Activated naive CD4-positive, alpha-beta T cell treated with Interleukin-2 at 50 U/mL for 16 hours (primary cell): ENCODE measurements around the gene GOLGA6D.
"Not testable (repeated sequence)": the region's sequence is repeated elsewhere in the genome, so short reads cannot be mapped to it uniquely, and the experiment has no call there.

Source experiments
- DNase-seq: peaks from one replicate; pipeline ENCODE4 v3.0.0-alpha.2; 2020

GOLGA6D gene

GRCh38 chr15:75284152-75284551 lies 1.5 kb downstream of the GOLGA6D start:
- DNase-seq: not testable (repeated sequence)

DNA sequence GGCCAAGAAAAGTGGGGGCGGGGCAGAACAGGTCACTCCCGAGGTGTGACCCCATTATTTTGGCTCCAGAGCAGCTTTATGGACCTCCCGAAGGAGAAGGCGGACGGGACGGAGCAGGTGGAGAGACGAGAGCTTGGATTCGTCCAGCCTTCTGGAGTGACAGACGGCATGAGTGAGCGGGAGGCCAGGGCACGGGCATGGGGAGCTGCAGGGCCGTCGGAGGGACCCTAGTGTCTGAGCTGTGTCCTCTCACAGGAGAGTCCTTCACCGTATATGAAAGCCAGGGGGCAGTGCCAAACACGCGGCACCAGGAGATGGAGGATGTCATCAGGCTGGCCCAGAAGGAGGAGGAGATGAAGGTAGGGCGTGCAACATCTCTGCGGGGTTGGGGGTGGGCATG lies 11.0 kb downstream of the GOLGA6D start:
- not testable (repeated sequence) for DNase-seq

- not testable (repeated sequence) for DNase-seq
These were observed 16.1 kb downstream of the GOLGA6D start for GRCh38 chr15:75298541-75299310.

- DNase-seq: peak; percentile 75
These were observed 16.7 kb downstream of the GOLGA6D start for GRCh38 chr15:75299311-75299688.

DNA sequence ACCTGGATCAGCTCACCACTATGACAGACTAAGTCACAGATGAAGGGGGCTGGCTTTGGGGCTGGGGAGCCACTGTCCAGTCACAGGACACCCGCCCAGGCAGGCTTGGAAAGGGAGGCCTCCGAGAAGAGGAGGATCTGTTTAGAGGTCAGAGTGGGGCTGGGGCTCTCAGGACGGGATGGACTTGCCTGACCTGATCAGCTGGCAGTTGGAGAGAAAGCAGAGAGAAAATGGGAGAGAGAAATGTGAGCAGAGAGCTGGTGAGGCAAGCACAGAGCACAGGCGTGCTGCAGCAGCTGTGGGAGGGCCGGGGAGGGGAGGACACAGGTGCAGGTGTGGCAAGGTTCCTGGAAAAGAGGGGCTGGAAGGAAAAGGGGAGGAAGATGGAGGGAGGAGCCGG lies 17.4 kb downstream of the GOLGA6D start:
- DNase-seq: not testable (repeated sequence)

DNA sequence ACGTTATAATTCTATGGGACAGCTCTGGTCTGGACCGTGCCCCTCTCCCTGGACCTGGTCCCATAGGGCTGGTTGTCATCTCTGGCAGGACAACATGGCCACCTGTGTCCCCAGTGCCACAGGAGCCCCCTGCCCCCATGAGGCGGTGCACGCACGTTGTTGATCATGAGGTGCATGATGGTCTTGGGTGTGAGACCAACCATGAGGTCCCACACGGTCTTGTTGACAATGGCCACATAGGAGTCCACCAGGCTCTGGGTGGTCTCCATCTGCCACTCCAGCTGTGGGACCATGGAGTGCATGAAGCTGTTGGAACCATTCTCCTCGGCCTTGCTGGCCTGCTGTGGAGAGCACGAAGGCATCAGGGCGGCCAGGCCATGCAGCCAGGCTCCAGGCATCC lies 19.7 kb downstream of the GOLGA6D start:
- DNase-seq: no peak

DNA sequence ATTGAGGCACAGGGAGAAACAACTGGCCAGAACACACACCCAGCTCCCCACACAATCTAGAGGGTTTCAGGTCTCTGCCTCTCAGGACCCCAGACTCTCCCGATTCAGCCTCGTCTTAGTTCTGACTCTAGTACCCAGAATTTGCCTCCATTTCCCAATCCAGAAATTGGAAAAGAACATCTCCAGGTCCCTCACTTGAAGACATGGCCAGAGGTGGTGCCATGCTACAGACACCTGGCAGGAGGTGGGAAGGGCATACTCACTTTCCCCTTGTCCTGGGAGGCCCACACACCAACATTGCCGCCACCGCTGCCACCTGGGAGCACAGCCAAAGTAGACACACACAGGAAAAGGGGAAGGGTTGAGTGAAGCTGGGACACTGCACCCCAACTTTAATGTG lies 20.1 kb downstream of the GOLGA6D start:
- not testable (repeated sequence) for DNase-seq

DNA sequence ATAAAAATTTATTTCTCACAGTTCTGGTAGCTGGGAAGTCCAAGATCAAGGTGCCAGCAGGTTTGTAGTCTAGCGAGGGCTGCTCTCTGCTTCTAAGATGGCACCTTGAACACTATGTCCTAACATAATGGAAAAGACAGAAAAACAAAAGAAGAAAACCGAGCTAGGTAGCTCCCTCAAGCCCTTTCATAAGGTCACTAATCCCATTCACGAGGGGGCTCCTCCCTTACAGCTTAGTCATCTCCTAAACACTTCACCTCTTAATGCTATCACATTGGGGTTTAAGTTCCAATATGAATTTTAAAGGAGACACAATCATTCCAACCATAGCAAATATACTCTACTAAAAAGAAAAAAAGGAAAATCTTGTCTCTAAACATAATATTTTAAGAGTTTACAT lies 23.6 kb downstream of the GOLGA6D start:
- no peak for DNase-seq

- peak; percentile 4 for DNase-seq
These were observed 25.2 kb downstream of the GOLGA6D start for GRCh38 chr15:75307778-75308390.

DNA sequence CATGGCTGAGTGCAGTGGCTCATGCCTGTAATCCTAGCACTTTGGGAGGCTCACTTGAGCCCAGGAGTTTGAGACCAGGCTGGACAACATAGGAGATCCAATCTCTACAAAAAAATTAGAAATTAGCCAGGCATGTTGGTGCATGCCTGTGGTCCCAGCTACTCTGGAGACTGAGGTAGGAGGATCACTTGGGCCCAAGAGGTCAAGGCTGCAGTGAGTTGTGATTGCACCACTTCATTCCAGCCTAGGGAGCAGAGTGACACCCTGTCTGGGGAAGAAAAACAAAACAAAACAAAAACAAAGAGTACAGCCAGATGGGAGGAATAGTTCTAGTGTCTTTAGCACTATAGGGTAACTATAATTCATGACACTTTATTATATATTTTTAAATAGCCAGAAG lies 27.1 kb downstream of the GOLGA6D start:
- no peak for DNase-seq

DNA sequence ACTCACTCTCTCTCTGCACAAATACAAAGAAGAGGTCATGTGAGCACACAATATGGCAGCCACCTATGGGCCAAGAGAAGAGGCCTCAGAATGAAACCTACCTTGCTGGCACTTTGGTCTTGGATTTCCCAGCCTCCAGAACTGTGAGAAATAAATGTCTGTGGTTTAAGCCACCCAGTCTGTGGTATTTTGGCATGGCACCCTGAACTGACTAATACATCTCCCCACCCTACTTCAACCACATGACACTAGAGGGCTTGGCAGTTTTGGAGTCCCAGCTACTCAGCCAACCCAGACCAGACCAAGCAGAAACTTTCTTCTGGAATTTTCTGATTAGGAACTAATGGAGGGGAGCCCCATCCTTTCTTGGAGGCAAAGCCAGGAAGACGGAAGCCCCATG lies 29.9 kb downstream of the GOLGA6D start:
- not testable (repeated sequence) for DNase-seq

DNA sequence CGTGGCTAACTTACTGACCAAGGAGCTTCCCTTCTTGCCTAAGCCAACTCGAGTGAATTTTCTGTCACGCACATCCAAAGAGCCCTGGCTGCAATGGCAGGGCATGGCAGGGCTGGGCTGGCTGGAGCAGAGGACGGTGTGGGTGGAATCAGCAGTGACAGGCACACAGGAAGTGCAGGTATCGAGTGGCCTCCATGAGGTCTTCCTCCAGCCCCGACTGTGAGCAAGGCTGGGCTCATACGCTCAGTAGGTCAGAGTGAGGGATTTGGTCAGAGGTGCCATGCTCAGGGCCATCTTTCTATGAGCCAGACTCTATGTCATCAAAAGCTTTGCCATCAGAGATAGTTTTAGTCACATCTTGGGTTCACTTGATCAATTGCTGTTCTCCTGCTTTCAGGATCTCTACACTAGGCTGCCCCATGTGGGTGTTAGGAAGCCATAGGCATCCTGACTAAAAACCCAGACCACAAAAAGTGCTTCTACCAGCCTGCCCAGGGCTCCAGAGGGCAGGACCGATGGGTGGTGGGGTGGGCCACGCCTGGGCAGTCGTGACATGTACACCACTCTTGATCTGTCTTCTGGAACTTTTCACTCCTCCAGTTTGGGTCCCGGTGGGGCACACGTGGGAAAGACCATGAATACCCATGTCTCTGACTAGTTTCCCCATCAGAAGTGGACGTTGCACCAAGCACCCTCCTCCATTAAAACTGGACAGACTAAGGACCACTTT lies 30.6 kb downstream of the GOLGA6D start:
- DNase-seq: no peak

DNA sequence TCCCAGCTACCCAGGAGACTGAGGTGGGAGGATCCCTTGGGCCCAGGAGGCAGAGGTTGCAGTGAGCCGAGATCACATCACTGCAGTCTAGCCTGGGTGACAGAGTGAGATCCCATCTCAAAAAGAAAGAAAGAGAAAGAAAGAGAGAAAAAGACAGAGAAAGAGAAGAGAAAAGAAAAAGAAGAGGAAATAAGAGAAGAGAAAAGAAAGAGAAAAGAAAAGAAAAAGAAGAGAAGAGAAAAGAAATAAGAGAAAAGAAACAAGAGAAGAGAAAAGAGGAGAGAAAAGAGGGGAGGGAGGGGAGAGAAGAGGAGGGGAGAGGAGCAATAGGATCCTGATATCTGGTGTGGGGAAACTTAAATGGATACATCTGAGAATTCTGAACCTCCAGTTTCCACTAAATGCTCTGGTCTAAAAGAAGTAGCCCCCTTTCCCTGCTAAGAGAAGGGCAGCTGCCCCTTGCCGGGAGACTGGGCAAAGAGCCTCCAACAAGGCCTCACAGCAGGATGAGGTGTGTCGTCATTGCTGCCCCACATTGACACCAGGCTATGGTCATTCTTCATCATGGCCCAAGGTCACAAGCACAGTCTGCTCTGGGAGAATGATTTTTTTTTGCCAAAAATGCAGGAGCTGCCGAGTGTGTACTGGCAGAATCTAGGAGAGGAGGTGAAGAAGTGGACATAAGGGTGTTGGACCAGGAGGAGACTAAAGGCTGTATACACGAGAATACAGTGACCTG lies 32.1 kb downstream of the GOLGA6D start:
- no peak for DNase-seq

DNA sequence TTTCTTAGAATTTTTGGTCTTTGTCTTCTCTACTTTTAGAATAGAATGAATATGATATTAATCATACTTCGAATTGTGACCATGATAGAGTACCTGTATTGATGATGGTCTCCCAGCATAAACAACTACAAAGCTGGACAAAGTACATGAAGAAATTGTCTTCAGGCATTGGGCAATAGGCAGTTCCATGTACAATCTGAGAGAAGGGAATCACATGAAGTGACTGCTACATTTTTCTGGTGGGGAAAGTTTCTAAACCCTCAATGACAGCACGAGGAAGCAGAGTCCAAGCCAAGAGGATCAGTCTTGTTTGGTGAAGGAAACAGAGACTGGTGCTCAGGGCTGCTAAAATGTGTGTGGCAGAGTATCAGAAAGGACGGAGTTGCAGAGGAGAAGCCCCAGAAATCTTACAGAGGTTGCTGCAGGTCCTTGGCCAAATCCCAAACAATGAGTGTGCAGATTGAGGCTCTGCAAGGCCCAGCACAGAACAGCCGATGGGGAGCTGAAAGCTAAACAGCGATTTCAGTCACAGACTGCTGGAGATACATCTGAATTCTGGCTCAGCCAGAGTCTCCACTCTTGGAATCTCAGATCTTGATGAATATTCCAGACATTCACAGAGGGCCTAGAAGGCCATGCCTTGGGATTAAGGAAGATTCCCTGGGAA lies 36.7 kb downstream of the GOLGA6D start:
- DNase-seq: not testable (repeated sequence)

GRCh38 chr15:75321711-75322110 lies 39.1 kb downstream of the GOLGA6D start:
- DNase-seq: no peak

DNA sequence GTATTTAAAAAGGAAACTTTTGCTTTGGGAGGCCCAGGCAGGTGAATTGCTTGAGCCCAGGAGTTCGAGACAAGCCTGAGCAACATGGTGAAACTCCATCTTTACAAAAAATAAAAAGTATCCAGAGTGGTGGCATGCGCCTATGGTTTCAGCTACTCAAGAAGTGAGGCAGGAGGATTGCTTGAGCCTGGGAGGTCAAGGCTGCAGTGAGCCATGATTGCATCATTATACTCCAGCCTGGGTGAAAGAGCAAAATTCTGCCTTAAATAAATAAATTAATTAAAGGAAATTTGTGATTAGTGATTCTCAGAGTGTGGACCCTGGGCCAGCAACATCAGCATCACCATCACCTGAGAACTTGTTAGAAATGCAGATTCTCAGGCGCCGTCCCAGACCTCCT lies 43.3 kb downstream of the GOLGA6D start:
- DNase-seq: no peak

DNA sequence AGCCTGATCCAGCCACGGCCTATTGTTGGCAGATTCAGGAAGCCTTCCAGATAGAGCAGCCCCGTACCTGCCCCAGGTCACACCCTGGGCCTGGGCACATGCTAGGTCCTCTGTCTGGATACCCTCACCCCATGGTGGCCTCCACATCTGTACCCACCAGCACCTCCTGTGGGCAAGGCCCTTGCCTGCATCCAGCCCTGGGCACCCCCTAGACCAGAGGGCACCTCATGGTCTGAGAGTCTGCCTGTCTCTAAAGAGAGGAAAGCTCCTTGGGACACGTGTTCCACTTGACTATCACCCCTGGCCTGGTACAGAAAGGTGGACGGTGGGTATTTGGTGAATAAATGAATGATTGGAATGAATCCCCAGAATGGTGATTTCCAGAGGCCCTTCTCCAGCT lies 44.4 kb downstream of the GOLGA6D start:
- DNase-seq: no peak

- DNase-seq: no peak
These were observed 44.9 kb downstream of the GOLGA6D start for GRCh38 chr15:75327491-75327890.

DNA sequence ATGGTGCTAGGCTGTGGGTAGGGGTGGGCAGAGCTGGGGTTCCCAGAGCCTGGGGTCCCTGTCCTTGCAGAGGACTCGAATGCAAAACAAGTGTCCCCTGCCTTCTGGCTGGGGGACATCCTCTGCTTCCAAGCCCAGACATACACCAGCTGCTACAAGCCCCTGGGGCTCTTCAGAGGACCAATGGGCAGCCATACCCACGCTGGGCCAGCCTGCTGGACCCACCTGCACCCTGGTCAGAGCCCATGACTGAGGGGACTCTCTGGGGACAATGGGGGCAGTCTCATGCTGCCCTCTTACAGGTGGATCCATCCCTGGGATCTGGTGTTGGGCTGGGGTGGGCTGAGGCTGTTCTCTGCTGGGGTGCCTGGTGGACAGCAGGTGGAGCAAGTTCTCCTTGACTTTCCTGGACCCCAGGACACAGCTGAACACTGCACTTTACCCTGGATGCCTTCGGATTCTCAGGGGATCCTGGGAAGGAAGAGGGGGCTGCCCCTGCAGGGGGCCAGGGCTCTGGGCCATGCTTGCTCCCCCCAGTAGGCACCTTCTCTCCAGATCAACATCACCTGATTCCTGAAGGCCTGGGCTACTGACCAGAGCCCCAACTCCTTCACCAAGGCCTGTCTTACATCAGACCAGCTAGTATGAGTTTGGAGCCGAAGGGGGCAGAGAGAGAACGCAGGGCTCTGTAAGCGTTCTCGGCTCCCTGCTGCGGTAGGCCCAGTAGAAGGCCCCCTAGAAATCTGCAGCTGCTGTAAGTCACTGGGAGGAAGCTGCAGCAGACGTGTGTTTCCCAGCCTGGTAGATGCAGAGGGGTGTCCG lies 46.1 kb downstream of the GOLGA6D start:
- DNase-seq: no peak

DNA sequence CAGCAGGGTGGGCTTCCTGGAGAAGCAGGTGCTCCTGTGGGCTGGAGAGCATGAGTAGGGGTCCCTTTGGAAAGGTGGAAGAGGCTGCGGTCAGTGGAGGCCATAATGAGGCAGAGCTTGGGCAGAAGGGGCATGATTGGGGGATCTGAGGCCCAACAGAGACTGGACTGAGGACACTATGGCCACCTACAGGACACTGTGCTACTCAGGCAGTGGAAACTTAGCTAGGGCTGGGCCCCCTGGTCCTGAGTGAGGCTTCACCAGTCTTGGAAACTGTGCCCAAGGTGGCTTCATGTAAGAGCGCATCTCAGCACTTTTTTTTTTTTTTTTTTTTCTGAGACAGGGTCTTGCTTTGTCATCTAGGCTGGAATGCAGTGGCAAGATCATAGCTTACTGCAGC lies 46.9 kb downstream of the GOLGA6D start:
- no peak for DNase-seq

- not testable (repeated sequence) for DNase-seq
These were observed 49.5 kb downstream of the GOLGA6D start for GRCh38 chr15:75332093-75332492.
